WTC11 (cell line): ENCODE data around the gene USP17L18. TPM values are rescaled to one million over a fixed set of nuclear protein-coding genes. Genes with fewer than 3 reads are reported as not detected.
"Not testable (repeated sequence)": the region's sequence is repeated elsewhere in the genome, so short reads cannot be mapped to it uniquely, and the experiment has no call there.

Source experiments
- ATAC-seq: fragments of 200-7000 bp; cut with Tn5 transposase; 2 replicates; pipeline ENCODE4 v1.10.0; 2021; ENCODE audit warnings: mild to moderate bottlenecking, moderate library complexity
- CTCF ChIA-PET: fragments of 300-600 bp; sonication (Branson Sonifier 250); formaldehyde crosslinking; loops from one replicate; lab custom pipeline; 2021; ENCODE audit warnings: antibody characterized with exemption; lab: Charles Lee
- POLR2A ChIA-PET: fragments of 350-600 bp; sonication (Branson Sonifier 250); formaldehyde crosslinking; loops from one replicate; lab custom pipeline; 2021; ENCODE audit warnings: antibody characterized with exemption; lab: Charles Lee
- DNase-seq: peaks from one replicate; pipeline ENCODE4 v3.0.0; 2021; ENCODE audit warnings: low spot score
- H3K27ac Mint-ChIP-seq: 2 replicates; pipeline ENCODE4 v1.8.0; 2021; ENCODE audit warnings: mixed read lengths
- H3K27me3 Mint-ChIP-seq: 2 replicates; pipeline ENCODE4 v1.8.0; 2021; ENCODE audit warnings: low read depth, mild to moderate bottlenecking, moderate library complexity, mixed read lengths
- H3K36me3 Mint-ChIP-seq: 2 replicates; pipeline ENCODE4 v1.8.0; 2021; ENCODE audit warnings: mixed read lengths
- H3K4me1 Mint-ChIP-seq: 2 replicates; pipeline ENCODE4 v1.8.0; 2022; ENCODE audit warnings: mixed read lengths
- H3K4me3 Mint-ChIP-seq: 2 replicates; pipeline ENCODE4 v1.8.0; 2021; ENCODE audit warnings: mild to moderate bottlenecking, moderate library complexity, mixed read lengths
- H3K9me3 Mint-ChIP-seq: 2 replicates; pipeline ENCODE4 v1.8.0; 2021; ENCODE audit warnings: mixed read lengths
- total RNA-seq: library from RNA; stranded (reverse); gene quantifications from 3 replicates; pipeline ENCODE4 v1.2.3, GENCODE V29; 2021

Gene USP17L18
- total RNA-seq, 1 experiment from 2014 or later = not detected

DNA sequence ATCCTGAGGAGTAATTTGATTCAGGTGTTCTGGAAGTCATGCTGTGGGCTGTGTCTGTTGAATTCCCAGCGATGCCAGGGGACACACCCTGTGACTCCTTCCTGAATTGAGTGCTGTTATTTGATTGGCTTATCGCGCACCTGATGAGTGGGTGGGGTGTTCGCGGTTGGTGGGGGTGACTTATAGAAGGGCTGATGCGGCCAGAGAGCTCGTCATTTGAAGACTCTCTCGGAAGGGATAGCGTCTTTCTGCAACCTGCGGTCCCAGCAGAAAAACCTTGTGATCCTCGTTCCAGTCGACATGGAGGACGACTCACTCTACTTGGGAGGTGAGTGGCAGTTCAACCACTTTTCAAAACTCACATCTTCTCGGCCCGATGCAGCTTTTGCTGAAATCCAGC lies 9.4 kb downstream of the USP17L18 start, which contains the start of gene USP17L20:
TSS of gene USP17L20 (plus strand) at position 301 of the 400 bp plus-strand sequence. CDS start at position 301, 0 bp downstream.
- DNase-seq, POLR2A ChIA-PET, H3K36me3 Mint-ChIP-seq, H3K4me3 Mint-ChIP-seq, H3K27me3 Mint-ChIP-seq, H3K27ac Mint-ChIP-seq, H3K9me3 Mint-ChIP-seq, ATAC-seq, H3K4me1 Mint-ChIP-seq, CTCF ChIA-PET: not testable (repeated sequence)

GRCh38 chr4:9262572-9262971 lies 14.1 kb downstream of the USP17L18 start, which contains the start of gene USP17L21:
USP17L21 (plus strand) TSS chr4:9262872; CDS start chr4:9262872, 0 bp downstream.
- H3K27me3 Mint-ChIP-seq, H3K27ac Mint-ChIP-seq, CTCF ChIA-PET, H3K4me1 Mint-ChIP-seq, H3K36me3 Mint-ChIP-seq, ATAC-seq, POLR2A ChIA-PET, H3K4me3 Mint-ChIP-seq, DNase-seq, H3K9me3 Mint-ChIP-seq: not testable (repeated sequence)

DNA sequence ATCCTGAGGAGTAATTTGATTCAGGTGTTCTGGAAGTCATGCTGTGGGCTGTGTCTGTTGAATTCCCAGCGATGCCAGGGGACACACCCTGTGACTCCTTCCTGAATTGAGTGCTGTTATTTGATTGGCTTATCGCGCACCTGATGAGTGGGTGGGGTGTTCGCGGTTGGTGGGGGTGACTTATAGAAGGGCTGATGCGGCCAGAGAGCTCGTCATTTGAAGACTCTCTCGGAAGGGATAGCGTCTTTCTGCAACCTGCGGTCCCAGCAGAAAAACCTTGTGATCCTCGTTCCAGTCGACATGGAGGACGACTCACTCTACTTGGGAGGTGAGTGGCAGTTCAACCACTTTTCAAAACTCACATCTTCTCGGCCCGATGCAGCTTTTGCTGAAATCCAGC lies 18.9 kb downstream of the USP17L18 start, which contains the start of gene USP17L22:
TSS of gene USP17L22 (plus strand) at position 301 of the 400 bp plus-strand sequence. CDS start at position 301, 0 bp downstream.
- H3K27me3 Mint-ChIP-seq, H3K27ac Mint-ChIP-seq, H3K9me3 Mint-ChIP-seq, H3K4me1 Mint-ChIP-seq, POLR2A ChIA-PET, H3K36me3 Mint-ChIP-seq, ATAC-seq, CTCF ChIA-PET, H3K4me3 Mint-ChIP-seq, DNase-seq: not testable (repeated sequence)

GRCh38 chr4:9271719-9272118 lies 23.3 kb downstream of the USP17L18 start:
- H3K4me1 Mint-ChIP-seq, H3K27ac Mint-ChIP-seq, H3K4me3 Mint-ChIP-seq, H3K9me3 Mint-ChIP-seq, POLR2A ChIA-PET, ATAC-seq, H3K36me3 Mint-ChIP-seq, H3K27me3 Mint-ChIP-seq, CTCF ChIA-PET: not testable (repeated sequence)
- DNase-seq = peak; percentile 15

Other genes starting within 250 kb of the USP17L18 start
- 0.09 to 0.11 TPM in 2 of 3 replicates, not detected in the other for gene FAM90A26, start 78.2 kb upstream of the USP17L18 start, total RNA-seq
- gene USP17L10, start 38.0 kb upstream of the USP17L18 start, total RNA-seq = not detected in 3 replicates
- gene USP17L11, start 33.2 kb upstream of the USP17L18 start, total RNA-seq = not detected in 3 replicates
- not detected in 3 replicates for gene USP17L12, start 28.5 kb upstream of the USP17L18 start, total RNA-seq
- not detected in 3 replicates for gene USP17L13, start 23.7 kb upstream of the USP17L18 start, total RNA-seq
- gene USP17L15, start 14.2 kb upstream of the USP17L18 start, total RNA-seq = not detected in 3 replicates
- gene USP17L17, start 4.8 kb upstream of the USP17L18 start, total RNA-seq = not detected in 3 replicates
- not detected in 3 replicates for gene USP17L19, start 4.7 kb downstream of the USP17L18 start, total RNA-seq
- gene USP17L20, start 9.5 kb downstream of the USP17L18 start, total RNA-seq = not detected in 3 replicates
- gene USP17L21, start 14.2 kb downstream of the USP17L18 start, total RNA-seq = not detected in 3 replicates
- not detected in 3 replicates for gene USP17L22, start 19.0 kb downstream of the USP17L18 start, total RNA-seq
- not detected in 3 replicates for gene USP17L24, start 76.5 kb downstream of the USP17L18 start, total RNA-seq
- not detected in 3 replicates for gene USP17L25, start 81.3 kb downstream of the USP17L18 start, total RNA-seq
- gene USP17L26, start 86.0 kb downstream of the USP17L18 start, total RNA-seq = not detected in 3 replicates
- not detected in 3 replicates for gene USP17L5, start 90.8 kb downstream of the USP17L18 start, total RNA-seq
- gene USP17L27, start 95.5 kb downstream of the USP17L18 start, total RNA-seq = not detected in 3 replicates
- not detected in 3 replicates for gene USP17L28, start 100.3 kb downstream of the USP17L18 start, total RNA-seq
- not detected in 3 replicates for gene USP17L29, start 105.0 kb downstream of the USP17L18 start, total RNA-seq
- gene USP17L30, start 114.5 kb downstream of the USP17L18 start, total RNA-seq = not detected in 3 replicates
- not detected in 3 replicates for gene DEFB131A, start 195.8 kb downstream of the USP17L18 start, total RNA-seq